ENCODE data around the gene NT5DC4.
A peak's percentile ranks its signal among the peaks of the same experiment; 100 is the strongest.

Gene NT5DC4

GRCh38 chr2:112720785-112721184 is at the start of gene NT5DC4:
Gene NT5DC4 (plus strand): TSS chr2:112721020. CDS start chr2:112721080, 60 bp downstream.
- no peak for DNase-seq

DNA sequence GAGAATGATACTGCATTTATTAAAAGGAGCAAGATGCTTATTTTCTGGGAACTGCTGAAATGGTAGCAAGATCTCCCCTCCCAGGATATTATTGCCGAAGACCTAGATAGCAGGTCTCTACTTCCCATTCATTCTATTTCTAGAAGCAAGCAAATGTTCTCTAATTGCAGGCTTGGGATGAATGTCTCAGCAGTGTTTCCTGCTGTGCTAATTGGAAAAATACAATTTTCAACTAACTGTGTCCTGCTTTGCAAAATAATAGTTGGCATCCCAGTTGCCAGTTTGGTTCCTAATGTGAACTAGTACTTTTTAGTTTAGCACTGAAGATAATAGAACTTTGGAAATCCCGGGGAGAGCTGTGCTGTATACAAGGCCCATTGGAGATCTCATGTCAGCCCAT is 49.0 kb upstream of the NT5DC4 start:
- DNase-seq = no peak

- DNase-seq = no peak
These were observed 47.8 kb upstream of the NT5DC4 start for GRCh38 chr2:112673008-112673407.

- no peak for DNase-seq
These were observed 46.6 kb upstream of the NT5DC4 start for GRCh38 chr2:112674229-112674628.

- DNase-seq = no peak
These were observed 41.3 kb upstream of the NT5DC4 start for GRCh38 chr2:112679484-112679883.

GRCh38 chr2:112680666-112681101 is 40.1 kb upstream of the NT5DC4 start:
- no peak for DNase-seq

GRCh38 chr2:112682101-112682500 is 38.7 kb upstream of the NT5DC4 start:
- DNase-seq = no peak

DNA sequence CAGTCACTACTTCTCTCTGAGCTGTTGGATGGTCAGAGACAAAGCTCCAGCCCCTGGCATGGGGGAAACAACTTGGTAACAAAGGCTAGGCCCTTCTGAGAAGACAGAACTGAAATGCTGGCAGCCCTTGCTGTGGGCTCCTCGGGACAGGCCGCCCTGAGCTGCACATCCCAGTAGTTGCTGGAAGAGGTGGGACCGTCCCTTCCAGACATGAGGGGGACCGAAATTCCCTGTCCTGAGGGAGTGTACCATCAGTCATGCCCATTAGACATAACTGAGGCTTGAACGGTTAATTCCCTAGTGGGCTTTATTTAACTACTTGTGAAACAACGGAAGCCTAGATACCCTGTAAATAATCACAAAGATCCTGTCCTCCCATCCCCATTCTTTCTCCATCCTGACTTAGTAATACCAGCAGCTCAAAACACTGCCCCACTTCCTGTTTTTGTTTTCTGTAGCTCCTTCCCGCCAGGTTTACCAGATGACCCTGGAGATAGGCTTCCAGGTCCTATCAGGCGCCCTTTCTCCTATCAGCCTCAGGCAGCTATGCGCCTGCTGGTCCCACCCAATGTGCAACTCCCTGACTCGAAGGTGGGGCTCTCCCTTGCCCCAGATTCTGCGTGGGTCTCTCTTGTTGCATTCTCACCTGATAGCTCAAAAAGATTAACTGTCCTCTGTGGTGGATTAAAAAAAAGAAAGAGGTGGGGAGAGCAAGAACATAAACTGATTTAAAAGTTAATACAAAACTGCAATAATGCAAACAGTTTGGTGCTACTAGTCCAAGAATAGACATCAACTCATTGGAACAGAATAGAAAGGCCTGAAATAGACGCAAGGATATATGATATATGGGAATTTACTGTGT is 37.0 kb upstream of the NT5DC4 start:
- no peak for DNase-seq

- DNase-seq = no peak
These were observed 36.4 kb upstream of the NT5DC4 start for GRCh38 chr2:112684415-112684775.

- DNase-seq = no peak
These were observed 35.4 kb upstream of the NT5DC4 start for GRCh38 chr2:112685271-112685884.

- no peak for DNase-seq
These were observed 34.2 kb upstream of the NT5DC4 start for GRCh38 chr2:112686348-112687217.

DNA sequence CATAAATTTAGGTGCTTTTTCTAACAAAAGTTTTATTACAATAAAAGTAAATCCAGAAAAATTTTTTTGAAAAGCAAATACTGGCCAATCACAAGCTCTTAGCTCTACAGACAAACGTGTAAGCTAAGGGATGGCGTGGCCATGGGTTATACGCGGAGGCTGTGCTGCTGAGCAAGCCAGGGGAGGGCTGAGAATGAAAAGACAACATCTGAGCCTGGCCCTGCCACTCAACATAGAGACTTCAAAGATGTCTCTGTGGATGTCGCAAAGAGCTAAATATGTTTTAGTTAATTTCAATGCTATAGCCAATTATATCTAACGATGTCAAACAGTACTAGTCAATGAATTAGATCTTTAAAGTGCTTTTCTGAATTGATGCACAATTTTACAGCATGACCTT is 33.3 kb upstream of the NT5DC4 start:
- no peak for DNase-seq

DNA sequence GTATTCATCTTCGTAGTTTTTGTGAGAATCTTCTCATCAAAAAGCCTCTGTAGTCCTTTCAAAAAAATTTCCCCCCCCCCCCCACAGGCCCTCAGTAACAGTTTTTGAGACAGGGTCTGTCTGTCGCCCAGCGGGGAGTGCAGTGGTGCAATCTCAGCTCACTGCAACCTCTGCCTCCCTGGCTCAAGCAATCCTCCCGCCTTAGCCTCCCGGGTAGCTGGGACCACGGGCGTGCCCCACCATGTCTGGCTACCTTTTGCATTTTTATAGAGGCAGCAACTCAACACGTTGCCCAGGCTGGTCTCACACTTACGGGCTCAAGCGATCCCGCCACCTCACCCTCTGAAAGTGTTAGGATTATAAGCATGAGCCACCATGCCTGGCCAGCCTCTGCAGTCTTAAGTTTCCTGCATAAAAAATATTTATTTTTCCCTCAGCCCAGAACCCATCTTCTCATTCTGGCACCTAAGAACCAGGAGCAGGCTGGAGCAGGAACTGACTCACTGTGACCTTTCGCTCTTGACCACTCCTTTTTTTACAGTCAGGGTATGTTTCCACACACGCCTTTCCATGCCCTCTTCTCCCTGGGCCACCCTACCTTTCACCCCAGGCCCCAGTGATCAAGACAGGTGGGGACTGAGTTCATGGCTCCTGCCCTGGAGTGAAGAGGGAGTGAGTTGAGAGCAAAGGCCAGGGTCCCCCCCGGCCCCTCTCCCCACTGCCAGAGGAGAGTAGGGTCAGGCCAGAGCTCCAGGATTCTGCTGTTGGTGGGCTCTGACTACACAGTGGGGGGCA is 32.5 kb upstream of the NT5DC4 start:
- DNase-seq = no peak

GRCh38 chr2:112690853-112691401 is 29.9 kb upstream of the NT5DC4 start:
- DNase-seq = no peak

DNA sequence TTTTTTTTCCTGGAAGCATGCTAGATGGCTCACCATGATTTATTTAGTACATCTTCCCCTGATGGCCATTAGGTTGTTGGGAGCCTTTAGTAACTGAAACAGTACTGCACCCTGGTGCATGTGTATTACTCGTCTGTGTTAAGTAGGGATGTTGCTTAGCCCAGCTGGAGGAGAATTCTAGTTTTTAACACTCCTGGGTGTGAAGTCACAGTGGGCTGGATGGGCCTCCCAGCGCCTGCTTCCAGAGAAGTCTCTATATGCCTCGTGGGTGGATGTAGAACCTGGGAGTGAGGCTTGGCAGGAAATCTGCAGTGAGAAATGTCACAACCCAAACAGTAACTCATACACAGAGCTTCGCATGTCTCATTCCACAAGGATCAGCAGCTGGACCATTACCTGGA is 28.9 kb upstream of the NT5DC4 start:
- DNase-seq = no peak

- DNase-seq = peak; percentile 53
These were observed 28.3 kb upstream of the NT5DC4 start for GRCh38 chr2:112692495-112692911.

- no peak for DNase-seq
These were observed 27.9 kb upstream of the NT5DC4 start for GRCh38 chr2:112692918-112693317.

DNA sequence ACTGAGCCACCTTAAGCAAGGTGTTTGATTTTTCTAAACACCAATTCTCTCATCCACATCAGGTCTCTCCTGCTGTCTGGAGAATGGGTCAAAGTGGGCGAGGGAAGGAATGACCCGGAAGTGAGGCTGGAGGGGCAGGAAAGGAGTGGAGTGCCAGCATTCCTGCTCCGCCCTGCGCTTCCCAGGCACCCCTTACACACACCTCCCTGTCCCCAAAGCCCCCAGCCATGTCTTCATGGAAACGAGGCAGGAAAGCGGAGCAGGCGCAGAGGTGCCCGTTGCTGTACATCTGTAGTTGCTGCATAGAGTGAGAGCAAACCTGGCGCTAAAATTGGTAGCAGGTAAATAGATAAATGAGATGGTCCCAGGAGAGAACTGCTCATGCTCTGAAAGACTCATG is 27.2 kb upstream of the NT5DC4 start:
- no peak for DNase-seq

DNA sequence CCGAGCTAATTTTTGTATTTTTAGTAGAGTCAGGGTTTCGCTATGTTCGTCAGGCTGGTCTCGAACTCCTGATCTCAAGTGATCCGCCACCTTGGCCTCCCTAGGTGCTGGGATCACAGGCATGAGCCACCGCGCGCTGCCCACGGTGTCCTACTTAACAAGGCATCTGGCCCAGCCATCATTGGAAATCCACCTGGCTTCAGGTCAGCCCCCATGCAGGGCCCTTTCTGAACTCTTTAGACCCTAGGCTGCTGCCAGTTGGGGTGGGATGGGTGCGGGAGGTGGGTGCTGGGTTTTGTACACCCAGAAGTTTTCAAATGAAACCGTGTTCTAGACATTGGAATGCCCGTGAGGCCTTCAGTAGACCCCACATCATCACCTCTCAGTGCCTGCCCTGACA is 26.6 kb upstream of the NT5DC4 start:
- DNase-seq = no peak

- no peak for DNase-seq
These were observed 21.8 kb upstream of the NT5DC4 start for GRCh38 chr2:112698834-112699515.

- DNase-seq = no peak
These were observed 20.7 kb upstream of the NT5DC4 start for GRCh38 chr2:112699984-112700667.
